ENCODE results near the gene WNT3A.

DNA sequence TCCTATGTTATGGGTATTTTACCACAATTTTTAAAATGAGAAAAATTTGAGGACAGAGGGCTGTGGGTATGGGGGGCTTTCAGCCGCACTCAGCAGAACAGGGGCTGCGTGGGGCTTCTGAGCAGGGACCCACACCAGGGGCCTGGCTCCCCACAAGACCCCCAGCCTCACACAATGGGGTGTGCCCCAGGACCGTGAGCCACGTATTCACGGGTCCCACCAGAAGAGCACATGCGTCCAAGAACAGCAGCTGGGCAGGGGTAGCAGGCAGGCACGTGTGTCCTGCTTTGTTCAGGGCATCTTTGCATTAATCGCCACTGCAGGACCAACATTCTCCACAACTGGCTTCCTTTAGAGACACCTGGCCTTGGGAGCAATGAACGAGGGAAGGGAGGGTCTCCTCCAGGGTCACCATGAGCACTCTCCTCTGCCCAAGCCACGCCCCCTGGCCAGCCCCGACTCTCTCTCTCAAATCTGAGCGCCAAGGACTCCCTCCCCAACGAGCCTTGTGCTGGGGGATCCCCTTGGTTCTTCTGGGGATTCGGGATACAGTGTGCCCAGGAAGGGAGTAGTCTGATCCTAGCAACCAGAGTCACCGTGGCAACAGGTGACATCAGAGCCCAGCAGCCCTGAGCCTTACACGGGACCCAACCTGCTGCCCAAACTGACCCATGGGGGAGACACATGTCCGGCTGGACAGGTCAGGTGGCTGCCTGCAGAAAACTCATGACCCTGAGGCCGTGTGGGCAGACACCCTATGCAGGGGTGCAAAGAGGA is 68.3 kb downstream of the WNT3A start:
- TF ChIP-seq, protein P1, sequence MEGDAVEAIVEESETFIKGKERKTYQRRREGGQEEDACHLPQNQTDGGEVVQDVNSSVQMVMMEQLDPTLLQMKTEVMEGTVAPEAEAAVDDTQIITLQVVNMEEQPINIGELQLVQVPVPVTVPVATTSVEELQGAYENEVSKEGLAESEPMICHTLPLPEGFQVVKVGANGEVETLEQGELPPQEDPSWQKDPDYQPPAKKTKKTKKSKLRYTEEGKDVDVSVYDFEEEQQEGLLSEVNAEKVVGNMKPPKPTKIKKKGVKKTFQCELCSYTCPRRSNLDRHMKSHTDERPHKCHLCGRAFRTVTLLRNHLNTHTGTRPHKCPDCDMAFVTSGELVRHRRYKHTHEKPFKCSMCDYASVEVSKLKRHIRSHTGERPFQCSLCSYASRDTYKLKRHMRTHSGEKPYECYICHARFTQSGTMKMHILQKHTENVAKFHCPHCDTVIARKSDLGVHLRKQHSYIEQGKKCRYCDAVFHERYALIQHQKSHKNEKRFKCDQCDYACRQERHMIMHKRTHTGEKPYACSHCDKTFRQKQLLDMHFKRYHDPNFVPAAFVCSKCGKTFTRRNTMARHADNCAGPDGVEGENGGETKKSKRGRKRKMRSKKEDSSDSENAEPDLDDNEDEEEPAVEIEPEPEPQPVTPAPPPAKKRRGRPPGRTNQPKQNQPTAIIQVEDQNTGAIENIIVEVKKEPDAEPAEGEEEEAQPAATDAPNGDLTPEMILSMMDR (conservative IDR thresholded peaks at IDR 0.05; ENCODE audit: low read depth, low read length), result no peak
- no peak for TF ChIP-seq EZH2 (IDR thresholded peaks at IDR 0.05; ENCODE audit: borderline replicate concordance, low read depth, low read length, poor library complexity, severe bottlenecking)
